ENCODE data around the gene CORO2B. TPM values are rescaled to one million over a fixed set of nuclear protein-coding genes. Genes with fewer than 3 reads are reported as not detected.

CORO2B gene
- total RNA-seq, 1 experiment from 2014 or later = 10.5 TPM

DNA sequence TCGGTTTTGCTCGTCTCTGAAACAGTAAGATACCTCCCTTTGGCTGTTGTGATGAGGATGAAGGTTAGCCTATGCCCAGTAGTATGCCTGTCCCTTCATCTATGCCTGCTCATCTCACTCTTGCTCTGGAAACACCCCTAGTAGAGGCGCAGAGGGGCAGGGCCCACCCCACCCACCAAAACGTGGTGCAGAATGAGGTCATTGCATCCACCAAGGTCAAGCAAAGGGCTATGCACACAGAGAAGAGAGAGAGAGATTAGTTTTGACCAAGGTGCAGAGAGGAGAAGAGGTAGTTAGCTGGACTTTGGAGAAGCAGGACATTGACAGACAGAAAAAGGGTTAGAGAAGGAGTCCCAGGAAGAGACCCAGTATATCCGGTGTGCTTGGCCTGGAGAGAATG is 119.9 kb downstream of the CORO2B start:
- no peak for DNase-seq (ENCODE audit: low read depth)

DNA sequence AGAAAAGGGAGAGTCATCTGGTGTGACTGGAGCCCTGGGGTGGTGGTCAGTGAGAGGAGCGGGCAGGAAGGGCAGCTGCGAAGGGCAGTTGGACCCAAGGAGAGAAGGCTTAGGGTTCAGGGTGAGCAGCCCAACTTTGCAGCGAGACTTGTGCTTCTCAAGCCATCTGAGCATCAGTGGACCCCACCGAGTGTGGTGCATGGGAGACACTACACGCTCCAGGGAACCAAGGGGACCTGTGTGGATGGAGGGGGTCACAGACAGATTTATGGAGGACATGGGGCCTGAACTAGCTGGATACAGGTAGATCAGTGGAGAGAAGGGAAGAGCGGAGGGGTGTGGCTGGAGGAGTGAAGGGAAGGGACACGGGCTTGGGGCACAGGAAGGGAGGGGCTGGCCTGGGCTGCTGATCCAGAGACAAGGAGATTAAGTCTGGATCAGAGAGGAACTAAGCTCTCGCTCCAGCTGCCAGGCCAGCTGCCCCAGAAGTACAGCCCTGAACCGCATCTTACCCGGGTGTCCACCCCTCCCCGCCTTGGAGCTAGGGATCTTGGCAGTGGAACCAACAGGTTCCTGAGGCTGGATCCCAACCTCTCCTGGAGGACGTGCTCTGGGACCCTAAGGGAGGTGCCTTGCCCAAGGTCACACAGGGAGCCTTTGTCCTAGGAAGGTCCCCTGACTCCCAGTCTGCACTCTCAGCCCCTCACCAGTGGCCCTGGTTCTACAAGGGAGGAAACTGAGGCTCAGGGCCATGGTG is 120.5 kb downstream of the CORO2B start:
- no peak for DNase-seq (ENCODE audit: low read depth)

DNA sequence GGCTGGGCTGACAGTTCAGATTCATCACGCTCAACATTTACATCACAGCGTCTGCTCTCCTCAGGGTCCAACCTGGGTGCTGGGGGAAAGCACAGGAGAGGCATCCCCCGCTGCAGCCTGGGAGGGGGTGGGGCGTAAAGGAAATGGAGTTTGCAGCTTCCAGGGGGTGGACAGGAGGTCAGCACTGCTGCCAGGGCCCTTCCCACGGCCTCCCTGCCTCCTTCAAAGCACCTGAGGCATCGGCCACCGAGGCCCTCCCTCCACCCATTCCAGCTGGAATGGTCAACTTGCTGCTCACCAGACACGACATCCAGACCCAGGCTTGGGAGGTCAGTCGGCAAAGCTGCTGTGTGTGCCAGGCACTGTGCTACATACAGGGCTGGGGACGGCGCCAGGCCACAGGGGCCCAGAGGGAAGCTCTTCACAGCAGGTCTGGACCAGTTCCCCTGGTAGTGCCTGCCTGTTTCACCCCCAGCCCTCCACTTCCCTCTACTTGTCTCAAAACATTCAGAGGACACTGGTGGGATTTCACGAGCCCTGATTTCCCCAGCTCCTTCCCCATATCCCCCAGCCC is 121.2 kb downstream of the CORO2B start:
- no peak for DNase-seq (ENCODE audit: low read depth)

DNA sequence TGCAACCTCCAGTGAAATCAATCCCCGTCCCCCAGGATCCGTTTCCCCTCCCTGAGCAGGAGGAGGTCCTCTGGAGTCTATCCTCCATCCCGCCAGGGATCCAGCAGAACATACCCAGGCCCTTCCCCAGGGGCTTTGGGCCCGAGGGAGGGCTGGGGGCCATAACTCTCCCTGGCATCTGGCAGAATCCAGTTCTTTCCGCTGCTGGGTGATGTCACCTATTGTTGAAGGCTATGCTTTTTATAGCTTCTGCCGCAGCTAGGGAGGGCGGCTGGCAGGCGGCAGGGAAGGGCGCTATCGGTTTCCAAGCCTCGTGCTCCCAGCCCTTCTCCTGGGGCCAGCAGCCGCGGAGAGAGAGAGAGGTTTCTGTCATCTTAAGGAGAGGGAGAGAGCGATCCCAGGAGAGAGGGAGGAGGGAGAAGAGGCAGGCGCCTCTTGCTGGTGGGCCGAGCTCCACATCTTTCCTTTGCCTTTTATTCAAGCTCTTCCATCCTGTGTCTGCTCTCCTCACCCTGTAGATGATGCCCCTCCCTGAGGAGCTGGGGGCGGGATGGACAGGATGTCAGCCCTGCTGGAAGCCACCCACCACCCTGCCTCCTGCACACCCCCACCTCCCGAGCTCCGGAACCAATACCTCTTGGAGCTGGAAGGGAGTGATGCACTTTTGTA is 121.8 kb downstream of the CORO2B start:
- peak; percentile 55 for DNase-seq (ENCODE audit: low read depth)

DNA sequence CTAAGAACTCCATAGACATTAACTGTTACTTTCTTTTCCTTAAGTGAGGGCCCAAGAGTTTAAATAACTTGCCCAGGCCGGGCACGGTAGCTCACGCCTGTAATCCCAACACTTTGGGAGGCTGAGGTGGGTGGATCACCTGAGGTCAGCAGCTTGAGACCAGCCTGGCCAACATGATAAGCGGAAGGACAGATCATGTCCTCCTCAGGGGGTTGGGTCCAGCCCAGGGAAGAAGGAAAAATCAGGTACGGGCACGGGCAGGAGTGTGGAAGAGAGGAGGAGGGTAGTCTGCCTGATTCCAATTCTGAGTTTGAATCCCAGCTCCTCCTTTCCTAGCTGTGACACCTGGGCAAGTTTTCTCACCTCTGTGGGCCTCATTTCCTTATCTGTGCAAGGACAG is 123.1 kb downstream of the CORO2B start:
- DNase-seq (ENCODE audit: low read depth) = no peak

DNA sequence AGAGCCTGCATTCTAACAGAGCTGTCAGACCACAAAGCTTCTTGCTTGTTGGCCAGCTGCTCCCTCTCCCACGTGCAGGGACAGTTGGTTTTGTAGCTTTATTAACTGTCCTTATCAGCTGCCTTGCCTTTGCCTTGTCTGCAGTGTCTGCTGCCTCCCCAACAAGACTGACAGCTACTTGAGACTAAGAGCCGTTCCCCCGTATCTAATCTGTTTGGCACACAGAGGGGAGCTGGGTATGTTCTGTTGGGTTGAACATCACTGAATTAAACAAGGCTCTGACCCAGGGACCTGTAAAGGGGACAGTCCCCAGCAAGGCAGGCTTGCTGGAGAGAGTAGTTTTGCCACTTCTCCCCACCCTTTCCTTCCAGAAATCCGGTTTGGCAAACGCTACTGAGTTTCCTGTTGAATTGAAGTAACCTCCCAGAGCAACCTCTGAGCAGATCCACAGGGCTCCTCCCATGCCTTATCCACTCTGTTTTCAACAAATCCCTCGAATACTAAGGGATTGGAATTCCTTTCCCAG is 125.8 kb downstream of the CORO2B start:
- no peak for DNase-seq (ENCODE audit: low read depth)

DNA sequence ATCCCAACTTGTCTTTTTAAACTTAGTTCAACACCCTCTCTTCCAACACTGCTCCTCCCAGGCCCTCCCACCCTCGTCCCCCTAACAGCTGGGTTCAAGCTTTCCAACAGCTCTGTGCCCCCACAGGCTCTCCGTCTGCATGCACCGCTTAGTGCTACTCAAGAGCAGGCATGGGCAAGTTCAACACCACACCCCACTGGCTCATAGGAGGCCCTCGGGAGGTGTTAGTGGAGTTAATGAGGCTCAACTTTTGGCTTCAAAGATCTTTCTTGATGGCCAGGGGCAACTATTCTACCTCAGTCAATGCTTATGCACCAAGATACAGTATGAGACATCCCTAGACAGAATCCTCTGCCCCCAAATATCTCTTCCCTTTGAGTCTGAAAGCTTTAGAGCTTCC is 127.5 kb downstream of the CORO2B start:
- no peak for DNase-seq (ENCODE audit: low read depth)

DNA sequence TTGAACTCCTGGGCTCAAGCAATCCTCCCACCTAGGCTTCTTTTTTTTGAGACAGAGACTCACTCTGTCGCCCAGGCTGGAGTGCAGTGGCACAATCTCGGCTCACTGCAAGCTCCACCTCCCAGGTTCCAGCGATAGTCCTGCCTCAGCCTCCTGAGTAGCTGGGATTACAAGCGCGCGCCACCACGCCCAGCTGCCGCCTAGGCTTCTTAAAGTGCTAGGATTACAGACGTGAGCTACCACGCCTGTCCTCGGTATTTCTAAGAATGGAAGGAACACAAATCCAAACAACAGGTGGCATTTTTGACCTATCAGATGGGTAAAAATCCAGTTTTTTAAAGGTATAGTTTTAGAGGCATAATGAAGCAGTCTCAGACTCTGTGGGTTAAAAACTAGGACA is 128.1 kb downstream of the CORO2B start:
- DNase-seq (ENCODE audit: low read depth) = no peak

DNA sequence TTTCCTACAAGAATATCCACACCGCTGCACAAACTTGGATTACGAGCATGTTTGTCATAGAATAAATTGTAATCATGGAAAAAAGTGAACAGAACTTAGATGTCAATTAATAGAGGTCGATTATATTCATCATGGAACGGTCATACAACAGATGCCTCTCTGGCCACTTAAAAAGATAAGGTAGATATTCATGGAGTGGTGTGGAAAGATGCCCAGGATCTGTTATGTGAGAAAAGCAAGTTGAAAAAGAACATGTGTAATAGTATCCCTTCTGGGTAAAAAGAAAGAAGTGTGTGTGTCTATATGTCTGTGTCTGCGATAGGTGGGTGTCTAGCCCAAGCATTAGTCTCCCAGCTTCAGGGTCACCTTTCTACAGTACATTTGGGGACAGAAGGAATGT is 128.6 kb downstream of the CORO2B start:
- no peak for DNase-seq (ENCODE audit: low read depth)

DNA sequence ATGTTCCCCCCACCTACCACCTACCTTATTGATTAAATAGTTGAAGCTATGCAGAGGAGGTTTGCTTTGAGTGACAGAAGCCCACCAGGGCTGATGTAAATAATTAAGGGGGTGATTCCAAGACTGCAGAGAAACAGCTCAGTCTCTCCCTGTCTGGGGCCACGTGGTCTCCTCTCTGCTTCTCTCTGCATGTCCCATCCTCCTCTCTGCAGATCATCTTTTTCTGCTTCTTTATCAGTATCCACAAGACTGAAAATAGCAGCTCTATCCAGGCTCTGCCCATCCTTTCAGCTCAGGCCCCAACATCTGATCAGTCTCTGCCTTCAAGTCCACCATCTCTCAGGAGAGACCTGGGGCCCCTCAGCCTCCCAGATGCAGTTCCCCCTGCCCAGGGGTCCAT is 131.1 kb downstream of the CORO2B start:
- no peak for DNase-seq (ENCODE audit: low read depth)

DNA sequence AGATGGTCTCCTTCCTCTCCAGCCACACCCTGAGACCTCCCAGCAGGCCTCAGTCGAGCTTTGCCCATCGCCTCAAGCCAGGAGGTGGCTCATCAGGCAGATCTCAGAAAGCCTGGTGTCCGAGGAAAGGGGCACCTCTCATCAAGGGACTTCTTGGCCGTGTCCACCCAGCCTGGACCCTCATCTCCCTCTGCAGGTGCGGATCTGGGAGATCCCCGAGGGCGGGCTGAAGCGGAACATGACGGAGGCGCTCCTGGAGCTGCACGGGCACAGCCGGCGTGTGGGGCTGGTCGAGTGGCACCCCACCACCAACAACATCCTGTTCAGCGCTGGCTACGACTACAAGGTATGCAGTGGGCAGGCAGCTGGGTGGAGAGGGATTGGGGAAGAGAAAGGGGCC is 131.7 kb downstream of the CORO2B start:
- DNase-seq (ENCODE audit: low read depth) = no peak

DNA sequence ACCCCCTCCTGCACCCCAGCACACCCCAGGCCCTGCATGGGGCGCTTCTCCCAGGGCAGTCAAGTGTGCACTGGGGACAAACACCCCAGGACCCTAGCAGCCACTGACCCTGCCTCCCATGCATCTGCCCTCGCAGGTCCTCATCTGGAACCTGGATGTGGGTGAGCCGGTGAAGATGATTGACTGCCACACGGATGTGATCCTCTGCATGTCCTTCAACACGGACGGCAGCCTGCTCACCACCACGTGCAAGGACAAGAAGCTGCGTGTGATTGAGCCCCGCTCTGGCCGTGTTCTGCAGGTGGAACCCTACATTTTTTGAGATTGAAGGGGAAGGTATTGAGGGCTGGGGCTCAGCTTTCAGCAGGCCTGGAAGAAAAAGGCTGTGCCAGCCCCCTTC is 132.6 kb downstream of the CORO2B start:
- no peak for DNase-seq (ENCODE audit: low read depth)

DNA sequence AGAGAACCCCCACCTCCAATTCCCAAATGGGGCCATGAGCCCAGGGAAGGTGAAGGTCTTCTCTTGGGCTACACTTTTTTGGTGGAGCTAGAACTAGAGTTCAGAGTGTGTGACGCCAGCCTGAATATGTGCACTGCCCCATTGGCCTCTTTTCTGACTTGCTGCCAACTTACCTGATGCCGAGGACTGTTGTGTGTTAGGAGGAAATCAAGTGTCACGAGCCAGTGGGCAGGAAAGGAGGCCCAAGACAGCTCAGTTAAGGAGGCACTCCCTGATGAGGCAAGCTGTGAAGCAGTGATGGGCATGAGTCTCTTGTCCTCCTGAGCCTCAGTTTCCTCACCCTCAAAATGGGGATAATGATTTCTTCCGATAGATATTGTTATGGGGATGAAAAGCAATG is 134.1 kb downstream of the CORO2B start:
- no peak for DNase-seq (ENCODE audit: low read depth)

DNA sequence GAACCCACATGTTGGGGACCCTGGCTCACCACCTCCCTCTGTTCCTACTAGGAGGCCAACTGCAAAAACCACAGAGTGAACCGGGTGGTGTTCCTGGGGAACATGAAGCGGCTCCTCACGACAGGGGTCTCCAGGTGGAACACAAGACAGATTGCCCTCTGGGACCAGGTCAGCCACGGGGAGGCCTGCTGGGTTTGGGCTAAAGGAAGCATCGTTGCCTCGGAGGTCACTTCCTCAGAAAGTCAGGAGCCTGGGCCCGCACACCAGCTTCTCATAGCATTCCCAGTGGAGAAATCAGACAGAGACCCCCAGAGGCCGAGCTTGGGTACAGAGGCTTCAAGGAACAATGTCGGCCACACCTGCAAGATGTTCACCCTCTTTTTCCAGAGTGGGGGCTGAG is 135.1 kb downstream of the CORO2B start:
- no peak for DNase-seq (ENCODE audit: low read depth)

DNA sequence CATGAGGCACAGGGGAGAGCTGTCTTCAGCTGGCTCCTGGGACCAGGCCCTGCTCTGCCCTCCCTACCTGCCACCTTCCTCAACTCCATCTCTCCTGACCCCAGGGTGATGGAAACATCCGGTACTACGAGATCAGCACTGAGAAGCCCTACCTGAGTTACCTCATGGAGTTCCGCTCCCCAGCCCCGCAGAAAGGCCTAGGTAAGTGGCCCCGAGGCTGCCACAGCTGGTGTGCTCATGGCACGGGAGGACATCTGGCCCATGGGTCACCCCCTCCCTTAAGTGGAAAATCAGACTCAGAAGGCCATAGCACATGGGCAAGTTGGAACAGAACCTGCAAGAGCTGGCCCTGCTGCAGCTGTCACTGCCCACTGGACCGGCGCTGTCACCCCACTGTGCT is 136.3 kb downstream of the CORO2B start:
- no peak for DNase-seq (ENCODE audit: low read depth)

DNA sequence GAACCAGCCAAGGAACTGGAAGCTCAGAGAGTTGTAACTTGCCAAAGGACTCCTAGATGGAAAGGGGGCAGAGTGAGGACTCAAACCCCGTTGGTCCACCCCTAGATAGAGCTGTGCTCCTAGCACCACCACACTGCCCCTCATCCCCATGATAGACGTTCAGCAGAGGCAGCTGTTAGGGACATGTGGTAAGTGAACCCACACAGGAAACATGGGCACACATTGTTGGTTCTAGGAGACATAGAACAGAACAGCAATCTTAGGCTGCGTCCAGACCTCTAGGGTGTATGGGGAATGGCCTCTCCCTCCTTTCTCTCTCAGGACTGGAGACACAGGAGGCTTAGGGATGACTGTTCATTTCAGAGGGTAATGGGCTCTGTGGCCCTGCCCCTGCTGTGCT is 139.2 kb downstream of the CORO2B start:
- DNase-seq (ENCODE audit: low read depth) = no peak

DNA sequence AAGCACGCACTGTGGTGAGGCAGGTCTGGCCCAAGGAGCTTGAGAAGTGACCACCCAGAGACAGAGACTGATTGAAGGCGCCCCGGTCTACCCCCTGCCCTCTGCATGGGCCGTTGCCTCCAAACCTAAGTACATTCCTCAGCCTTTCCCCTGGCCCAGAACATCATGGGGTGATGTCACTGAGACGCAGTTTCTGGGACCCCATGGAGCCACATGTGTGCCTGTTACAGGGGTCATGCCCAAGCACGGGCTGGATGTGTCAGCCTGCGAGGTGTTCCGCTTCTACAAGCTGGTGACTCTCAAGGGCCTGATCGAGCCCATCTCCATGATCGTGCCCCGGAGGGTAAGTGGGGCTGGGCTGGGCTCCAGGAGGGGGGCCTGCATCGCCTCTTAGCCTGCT is 139.7 kb downstream of the CORO2B start:
- no peak for DNase-seq (ENCODE audit: low read depth)

DNA sequence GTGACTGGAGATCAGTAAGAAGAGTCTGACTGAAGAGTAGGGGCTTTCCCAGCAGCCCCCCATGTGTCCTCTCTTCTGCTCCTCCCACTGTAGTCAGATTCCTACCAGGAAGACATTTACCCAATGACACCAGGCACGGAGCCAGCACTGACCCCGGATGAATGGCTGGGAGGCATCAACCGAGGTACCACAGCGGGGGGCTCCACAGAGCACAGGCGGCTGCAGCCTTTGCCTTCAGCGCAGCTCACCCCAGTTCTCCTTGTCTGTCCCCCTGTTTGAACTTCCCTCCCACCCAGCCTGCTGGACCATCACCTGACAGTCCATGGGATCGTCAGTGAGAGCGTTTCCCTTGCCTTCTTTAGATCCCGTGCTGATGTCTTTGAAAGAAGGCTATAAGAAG is 140.3 kb downstream of the CORO2B start:
- no peak for DNase-seq (ENCODE audit: low read depth)

DNA sequence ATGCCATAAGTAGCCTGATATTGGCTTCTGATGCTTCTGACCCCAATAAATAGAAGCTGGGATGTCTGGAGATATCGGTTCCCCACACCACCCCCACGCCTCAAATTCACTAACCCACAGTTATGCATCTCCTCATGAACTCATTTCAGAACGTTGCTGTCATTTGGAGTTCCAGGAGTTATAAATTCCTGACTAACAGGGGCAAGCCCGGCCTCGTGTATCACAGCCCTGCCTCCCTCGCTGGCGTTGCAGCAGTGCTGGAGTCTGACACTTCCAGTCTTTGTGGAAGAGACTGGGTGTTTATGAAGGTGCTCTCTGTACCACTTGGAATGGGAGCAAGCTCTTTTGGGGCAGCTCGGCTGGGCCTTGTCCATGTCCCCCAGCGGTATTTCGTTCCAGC is 140.9 kb downstream of the CORO2B start:
- no peak for DNase-seq (ENCODE audit: low read depth)

DNA sequence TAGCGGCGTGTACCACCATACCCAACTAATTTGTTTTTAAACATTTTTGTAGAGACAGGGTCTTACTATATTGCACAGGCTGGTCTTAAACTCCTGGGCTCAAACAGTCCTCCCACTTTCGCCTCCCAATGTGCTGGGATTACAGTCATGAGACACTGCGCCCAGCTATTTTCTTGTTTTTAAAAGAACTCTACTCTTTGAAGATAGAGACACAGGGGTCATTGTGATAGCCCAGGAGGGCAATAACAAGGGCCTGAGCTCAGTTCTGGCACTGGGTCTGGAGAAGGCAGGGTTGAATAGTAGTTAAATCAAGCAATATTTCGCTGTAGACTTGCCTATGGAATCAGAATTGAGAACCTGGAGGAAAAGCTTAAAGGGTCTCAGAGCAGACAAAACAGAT is 143.1 kb downstream of the CORO2B start:
- no peak for DNase-seq (ENCODE audit: low read depth)

DNA sequence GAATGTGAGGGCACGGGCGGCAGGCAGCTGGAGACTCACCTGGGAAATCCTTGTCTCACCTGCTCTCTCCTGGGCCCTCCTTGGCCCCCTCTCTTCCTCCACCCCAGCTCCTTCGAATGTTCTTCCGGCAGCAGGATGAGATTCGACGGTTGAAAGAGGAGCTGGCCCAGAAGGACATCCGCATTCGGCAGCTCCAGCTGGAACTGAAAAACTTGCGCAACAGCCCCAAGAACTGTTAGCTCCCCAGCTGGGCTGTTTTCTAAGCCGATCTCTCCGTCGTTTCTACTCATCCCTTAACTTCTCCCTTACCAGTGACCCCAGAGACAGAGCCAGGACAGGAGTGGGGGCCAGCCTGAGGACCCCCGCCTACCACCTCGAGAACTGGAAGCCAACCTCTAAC is 146.9 kb downstream of the CORO2B start:
- DNase-seq (ENCODE audit: low read depth) = no peak

DNA sequence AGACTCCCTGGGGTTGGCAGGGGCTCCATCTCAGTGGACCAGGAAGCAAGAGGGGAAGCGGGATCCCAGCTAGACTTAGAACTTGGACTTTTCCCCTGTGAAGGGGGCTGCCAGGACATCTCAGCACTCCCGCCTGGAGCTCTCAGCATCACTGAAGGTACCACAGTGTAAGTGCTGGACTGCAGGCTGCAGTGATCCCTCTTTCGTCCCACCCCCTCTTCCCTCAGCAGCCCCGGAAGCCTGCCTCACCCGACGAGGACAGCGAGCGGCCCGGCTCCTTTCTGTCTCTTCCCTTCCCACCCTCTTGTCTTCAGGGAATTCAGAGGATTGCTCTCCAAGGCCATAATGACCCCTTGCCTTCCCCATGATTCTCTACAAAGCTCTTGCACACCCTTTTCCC is 147.5 kb downstream of the CORO2B start:
- DNase-seq (ENCODE audit: low read depth) = no peak

DNA sequence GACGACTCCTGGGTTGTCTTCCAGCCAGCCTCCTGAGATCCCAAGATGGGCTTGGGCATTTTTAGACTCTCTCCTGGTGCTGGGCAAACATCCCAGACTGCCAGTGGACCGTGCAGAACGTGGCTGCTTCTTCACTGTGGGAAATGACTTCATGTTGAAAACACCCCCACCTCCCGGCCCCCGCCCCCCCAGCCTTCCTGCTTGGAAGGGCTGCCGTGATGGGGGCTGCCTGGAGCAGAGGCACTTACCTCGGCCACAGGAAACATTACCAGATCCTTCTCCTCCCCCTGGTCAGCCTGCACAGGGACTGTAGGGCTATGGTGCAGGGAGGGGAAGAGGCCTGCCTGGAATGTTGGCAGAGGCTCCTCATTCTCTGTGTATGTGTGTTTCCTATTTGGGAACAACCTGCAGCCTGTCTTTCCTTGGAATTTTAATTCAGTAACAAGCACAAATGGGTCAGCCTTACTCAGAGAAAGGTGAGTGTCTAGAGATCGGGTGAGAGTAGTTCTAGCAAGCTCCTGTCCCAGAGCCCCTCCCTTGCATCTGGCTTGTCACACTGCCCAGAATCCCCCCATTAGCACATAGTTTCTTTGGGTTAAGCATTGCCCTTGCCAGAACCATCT is 151.1 kb downstream of the CORO2B start:
- peak; percentile 30 for DNase-seq (ENCODE audit: low read depth)
